K562 (cell line): ENCODE data around the gene ZC3H12C. TPM values are rescaled to one million over a fixed set of nuclear protein-coding genes. Genes with fewer than 3 reads are reported as not detected.

Source experiments
- HDAC8 ChIP-seq: fragments of 450-650 bp; IDR thresholded peaks from 2 replicates; pipeline ENCODE4 v1.6.1; 2016; ENCODE audit warnings: mild to moderate bottlenecking, missing genetic modification characterization, moderate library complexity, missing compliant biosample characterization
- polyA plus RNA-seq, 8 experiments: library from polyadenylated mRNA; depleted of rRNA in 4 of 8; stranded (reverse) in 5 of 8; unstranded in 3 of 8; fragments of >200 nt; fragmentation: Nextera tagmentation in 2 of 8; fragmentation: Illumina TruSeq in 1 of 8; extraction: Ambion mirVana in 2 of 8; extraction: Trizol in 1 of 8; gene quantifications; 2 replicates each; pipeline versions ENCODE4 v1.2.1 to v1.2.3, GENCODE V29; 2011 to 2014; ENCODE audit warnings: inconsistent platforms in 1 of 8, missing spikeins in 1 of 8
- total RNA-seq, 7 experiments: library from RNA; depleted of rRNA in 6 of 7; stranded (reverse); fragments of >200 nt in 6 of 7; fragmentation: Illumina TruSeq in 2 of 7; extraction: Trizol in 2 of 7; gene quantifications; 2 replicates each; pipeline versions ENCODE4 v1.2.1 to v1.2.3, GENCODE V29; 2011 to 2021; ENCODE audit warnings: low replicate concordance in 1 of 7
- TF ChIP-seq, protein P1 (sequence below): fragments of 450-650 bp; IDR thresholded peaks from 2 replicates; pipeline ENCODE4 v1.6.1; 2016; ENCODE audit warnings: low read depth
- TF ChIP-seq, protein P2 (sequence below): fragments of 250-450 bp; sonication (Bioruptor Pico); IDR thresholded peaks from 2 replicates; pipeline ENCODE4 v1.5.0; 2020; ENCODE audit warnings: mild to moderate bottlenecking, borderline replicate concordance

Gene ZC3H12C
- total and polyA plus RNA-seq, 9 of the 15 experiments (the other 6 are each of a cell fraction or from before 2014, with no cell fraction given): 0.56 to 5.9 (median 3.3) TPM

- TF ChIP-seq, protein P1, sequence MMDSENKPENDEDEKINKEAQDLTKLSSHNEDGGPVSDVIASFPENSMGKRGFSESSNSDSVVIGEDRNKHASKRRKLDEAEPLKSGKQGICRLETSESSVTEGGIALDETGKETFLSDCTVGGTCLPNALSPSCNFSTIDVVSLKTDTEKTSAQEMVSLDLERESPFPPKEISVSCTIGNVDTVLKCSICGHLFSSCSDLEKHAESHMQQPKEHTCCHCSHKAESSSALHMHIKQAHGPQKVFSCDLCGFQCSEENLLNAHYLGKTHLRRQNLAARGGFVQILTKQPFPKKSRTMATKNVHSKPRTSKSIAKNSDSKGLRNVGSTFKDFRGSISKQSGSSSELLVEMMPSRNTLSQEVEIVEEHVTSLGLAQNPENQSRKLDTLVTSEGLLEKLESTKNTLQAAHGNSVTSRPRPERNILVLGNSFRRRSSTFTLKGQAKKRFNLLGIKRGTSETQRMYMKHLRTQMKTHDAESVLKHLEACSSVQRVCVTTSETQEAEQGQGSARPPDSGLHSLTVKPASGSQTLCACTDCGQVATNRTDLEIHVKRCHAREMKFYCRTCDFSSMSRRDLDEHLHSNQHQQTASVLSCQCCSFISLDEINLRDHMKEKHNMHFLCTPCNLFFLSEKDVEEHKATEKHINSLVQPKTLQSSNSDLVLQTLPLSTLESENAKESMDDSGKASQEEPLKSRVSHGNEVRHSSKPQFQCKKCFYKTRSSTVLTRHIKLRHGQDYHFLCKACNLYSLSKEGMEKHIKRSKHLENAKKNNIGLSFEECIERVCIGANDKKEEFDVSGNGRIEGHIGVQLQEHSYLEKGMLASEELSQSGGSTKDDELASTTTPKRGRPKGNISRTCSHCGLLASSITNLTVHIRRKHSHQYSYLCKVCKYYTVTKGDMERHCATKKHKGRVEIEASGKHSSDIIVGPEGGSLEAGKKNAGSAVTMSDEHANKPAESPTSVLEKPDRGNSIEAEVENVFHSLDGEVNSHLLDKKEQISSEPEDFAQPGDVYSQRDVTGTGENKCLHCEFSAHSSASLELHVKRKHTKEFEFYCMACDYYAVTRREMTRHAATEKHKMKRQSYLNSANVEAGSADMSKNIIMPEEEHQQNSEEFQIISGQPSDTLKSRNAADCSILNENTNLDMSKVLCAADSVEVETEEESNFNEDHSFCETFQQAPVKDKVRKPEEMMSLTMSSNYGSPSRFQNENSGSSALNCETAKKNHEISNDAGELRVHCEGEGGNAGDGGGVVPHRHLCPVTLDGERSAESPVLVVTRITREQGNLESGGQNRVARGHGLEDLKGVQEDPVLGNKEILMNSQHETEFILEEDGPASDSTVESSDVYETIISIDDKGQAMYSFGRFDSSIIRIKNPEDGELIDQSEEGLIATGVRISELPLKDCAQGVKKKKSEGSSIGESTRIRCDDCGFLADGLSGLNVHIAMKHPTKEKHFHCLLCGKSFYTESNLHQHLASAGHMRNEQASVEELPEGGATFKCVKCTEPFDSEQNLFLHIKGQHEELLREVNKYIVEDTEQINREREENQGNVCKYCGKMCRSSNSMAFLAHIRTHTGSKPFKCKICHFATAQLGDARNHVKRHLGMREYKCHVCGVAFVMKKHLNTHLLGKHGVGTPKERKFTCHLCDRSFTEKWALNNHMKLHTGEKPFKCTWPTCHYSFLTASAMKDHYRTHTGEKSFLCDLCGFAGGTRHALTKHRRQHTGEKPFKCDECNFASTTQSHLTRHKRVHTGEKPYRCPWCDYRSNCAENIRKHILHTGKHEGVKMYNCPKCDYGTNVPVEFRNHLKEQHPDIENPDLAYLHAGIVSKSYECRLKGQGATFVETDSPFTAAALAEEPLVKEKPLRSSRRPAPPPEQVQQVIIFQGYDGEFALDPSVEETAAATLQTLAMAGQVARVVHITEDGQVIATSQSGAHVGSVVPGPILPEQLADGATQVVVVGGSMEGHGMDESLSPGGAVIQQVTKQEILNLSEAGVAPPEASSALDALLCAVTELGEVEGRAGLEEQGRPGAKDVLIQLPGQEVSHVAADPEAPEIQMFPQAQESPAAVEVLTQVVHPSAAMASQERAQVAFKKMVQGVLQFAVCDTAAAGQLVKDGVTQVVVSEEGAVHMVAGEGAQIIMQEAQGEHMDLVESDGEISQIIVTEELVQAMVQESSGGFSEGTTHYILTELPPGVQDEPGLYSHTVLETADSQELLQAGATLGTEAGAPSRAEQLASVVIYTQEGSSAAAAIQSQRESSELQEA: no peak
- no peak for TF ChIP-seq HDAC8 (tag)
- TF ChIP-seq, protein P2, sequence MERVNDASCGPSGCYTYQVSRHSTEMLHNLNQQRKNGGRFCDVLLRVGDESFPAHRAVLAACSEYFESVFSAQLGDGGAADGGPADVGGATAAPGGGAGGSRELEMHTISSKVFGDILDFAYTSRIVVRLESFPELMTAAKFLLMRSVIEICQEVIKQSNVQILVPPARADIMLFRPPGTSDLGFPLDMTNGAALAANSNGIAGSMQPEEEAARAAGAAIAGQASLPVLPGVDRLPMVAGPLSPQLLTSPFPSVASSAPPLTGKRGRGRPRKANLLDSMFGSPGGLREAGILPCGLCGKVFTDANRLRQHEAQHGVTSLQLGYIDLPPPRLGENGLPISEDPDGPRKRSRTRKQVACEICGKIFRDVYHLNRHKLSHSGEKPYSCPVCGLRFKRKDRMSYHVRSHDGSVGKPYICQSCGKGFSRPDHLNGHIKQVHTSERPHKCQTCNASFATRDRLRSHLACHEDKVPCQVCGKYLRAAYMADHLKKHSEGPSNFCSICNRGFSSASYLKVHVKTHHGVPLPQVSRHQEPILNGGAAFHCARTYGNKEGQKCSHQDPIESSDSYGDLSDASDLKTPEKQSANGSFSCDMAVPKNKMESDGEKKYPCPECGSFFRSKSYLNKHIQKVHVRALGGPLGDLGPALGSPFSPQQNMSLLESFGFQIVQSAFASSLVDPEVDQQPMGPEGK (CRISPR knock-in tag): no peak
- TF ChIP-seq, all 486 proteins: peak for 0
Observed at GRCh38 chr11:110153474-110153873, 60.3 kb downstream of the ZC3H12C start (continued).
